CD4-positive, CD25-positive, alpha-beta regulatory T cell (primary cell): Measurements from ENCODE around the gene GAN. TPM values are rescaled to one million over a fixed set of nuclear protein-coding genes. Genes with fewer than 3 reads are reported as not detected.
A peak's percentile ranks its signal among the peaks of the same experiment; 100 is the strongest.
"Not testable (repeated sequence)": the region's sequence is repeated elsewhere in the genome, so short reads cannot be mapped to it uniquely, and the experiment has no call there.

Source experiments
- ATAC-seq, 2 donors: fragments of 150-1000 bp; cut with Tn5 transposase; one replicate each; pipeline ENCODE4 v1.10.0; 2021; ENCODE audit warnings: low read depth in 2 of 2, moderate number of reproducible peaks in 2 of 2, moderate library complexity in 1 of 2
- DNase-seq, 3 donors: peaks; one replicate each; pipeline versions ENCODE4 v3.0.0 to v3.0.0-alpha.2; 2012 to 2022; ENCODE audit warnings: mixed read lengths in 1 of 3
- H3K27ac ChIP-seq: one replicate; pipeline ENCODE4 v1.7.0; 2013; ENCODE audit warnings: mild to moderate bottlenecking, low read length; ENCODE audit not compliant: insufficient read depth, poor library complexity, severe bottlenecking
- H3K27me3 ChIP-seq: one replicate; pipeline ENCODE4 v1.7.0; 2013; ENCODE audit warnings: low read length; ENCODE audit not compliant: control insufficient read depth, insufficient read depth
- H3K36me3 ChIP-seq: one replicate; pipeline ENCODE4 v1.7.0; 2013; ENCODE audit warnings: mild to moderate bottlenecking, low read length, moderate library complexity; ENCODE audit not compliant: control insufficient read depth, insufficient read depth
- H3K4me1 ChIP-seq: 2 replicates; pipeline ENCODE4 v1.7.0; 2013; ENCODE audit warnings: mild to moderate bottlenecking, low read length; ENCODE audit not compliant: insufficient read depth, control insufficient read depth, poor library complexity, severe bottlenecking
- H3K4me3 ChIP-seq: one replicate; pipeline ENCODE4 v1.7.0; 2013; ENCODE audit warnings: low read depth, mild to moderate bottlenecking, low read length, moderate library complexity
- H3K9me3 ChIP-seq, 2 experiments: 1 replicate in 1 of 2; 2 replicates in 1 of 2; pipeline ENCODE4 v1.7.0; 2013; ENCODE audit warnings: low read length in 2 of 2, mild to moderate bottlenecking in 1 of 2, moderate library complexity in 1 of 2; ENCODE audit not compliant: control insufficient read depth in 2 of 2
- H3K27ac Mint-ChIP-seq, 3 donors: one replicate each; pipeline ENCODE4 v1.8.0; 2020 to 2022; ENCODE audit warnings: mild to moderate bottlenecking in 3 of 3, mixed read lengths in 3 of 3, moderate library complexity in 2 of 3
- H3K27me3 Mint-ChIP-seq: one replicate; pipeline ENCODE4 v1.8.0; 2022; ENCODE audit warnings: mild to moderate bottlenecking, mixed read lengths
- H3K36me3 Mint-ChIP-seq: one replicate; pipeline ENCODE4 v1.8.0; 2020; ENCODE audit warnings: mixed read lengths
- H3K4me1 Mint-ChIP-seq, 4 donors: one replicate each; pipeline ENCODE4 v1.8.0; 2020 to 2022; ENCODE audit warnings: mixed read lengths in 4 of 4, mild to moderate bottlenecking in 1 of 4
- H3K4me3 Mint-ChIP-seq, 4 donors: one replicate each; pipeline ENCODE4 v1.8.0; 2020 to 2022; ENCODE audit warnings: mild to moderate bottlenecking in 4 of 4, mixed read lengths in 4 of 4, moderate library complexity in 3 of 4
- H3K9me3 Mint-ChIP-seq, 7 donors: one replicate each; pipeline ENCODE4 v1.8.0; 2020 to 2022; ENCODE audit warnings: mixed read lengths in 7 of 7, mild to moderate bottlenecking in 3 of 7, moderate library complexity in 2 of 7
- polyA plus RNA-seq, 4 donors: library from polyadenylated mRNA; unstranded; fragments of 300-500 nt; fragmentation: Illumina TruSeq; gene quantifications; one replicate each; pipeline ENCODE4 v1.2.3, GENCODE V29; 2021
- total RNA-seq: library from RNA; stranded (reverse); gene quantifications from one replicate; pipeline ENCODE4 v1.2.3, GENCODE V29; 2022

Gene GAN
- total and polyA plus RNA-seq, 5 donors from 2014 or later = 1.2 to 14.0 (median 2.7) TPM

GRCh38 chr16:81397058-81397878 lies 82.5 kb downstream of the GAN start:
- Mint-ChIP-seq H3K36me3 (peaks cover 4% of the 10 kb centered on the region), H3K9me3 (no peaks in the 10 kb centered on the region), H3K4me3 (no peak overlapping the region), H3K27ac (no peak overlapping the region), H3K4me1 (no peaks in the 10 kb centered on the region), H3K27me3 (peaks cover 4% of the 10 kb centered on the region)
- Histone ChIP-seq H3K36me3 (no peaks in the 10 kb centered on the region), H3K4me1 (no peaks in the 10 kb centered on the region), H3K27me3 (no peaks in the 10 kb centered on the region), H3K9me3 (no peaks in the 10 kb centered on the region), H3K27ac (no peak overlapping the region), H3K4me3 (no peak overlapping the region)
- no peak for ATAC-seq
- DNase-seq = no peak

GRCh38 chr16:81397879-81398520 lies 83.2 kb downstream of the GAN start:
- Mint-ChIP-seq H3K4me3 (no peak overlapping the region), H3K4me1 (no peaks in the 10 kb centered on the region), H3K27ac (no peak overlapping the region), H3K9me3 (no peaks in the 10 kb centered on the region), H3K27me3 (peaks cover 4% of the 10 kb centered on the region), H3K36me3 (peaks cover 4% of the 10 kb centered on the region)
- Histone ChIP-seq H3K36me3 (no peaks in the 10 kb centered on the region), H3K27ac (no peak overlapping the region), H3K27me3 (no peaks in the 10 kb centered on the region), H3K4me1 (no peaks in the 10 kb centered on the region), H3K9me3 (no peaks in the 10 kb centered on the region), H3K4me3 (no peak overlapping the region)
- ATAC-seq = no peak
- no peak for DNase-seq

- DNase-seq = no peak
- no peak overlapping the region for H3K4me3 ChIP-seq
These were observed 85.1 kb downstream of the GAN start for GRCh38 chr16:81399909-81400308.

GRCh38 chr16:81401035-81401950 lies 86.5 kb downstream of the GAN start:
- no peaks in the 10 kb centered on the region for H3K36me3 Mint-ChIP-seq
- H3K27me3 Mint-ChIP-seq = peaks cover 8% of the 10 kb centered on the region
- no peak overlapping the region for H3K4me3 Mint-ChIP-seq
- H3K27ac Mint-ChIP-seq = no peak overlapping the region
- no peak overlapping the region for H3K27ac ChIP-seq
- H3K27me3 ChIP-seq = no peaks in the 10 kb centered on the region
- H3K9me3 Mint-ChIP-seq = no peaks in the 10 kb centered on the region
- H3K4me3 ChIP-seq = no peak overlapping the region
- H3K36me3 ChIP-seq = no peaks in the 10 kb centered on the region
- H3K4me1 Mint-ChIP-seq = peaks cover 0 to 8% (median 0%) of the 10 kb centered on the region in 4 donors
- peaks cover 7% of the 10 kb centered on the region for H3K4me1 ChIP-seq
- DNase-seq = no peak
- no peak for ATAC-seq
- no peaks in the 10 kb centered on the region for H3K9me3 ChIP-seq

More at GRCh38 chr16:81399909-81400308, 85.1 kb downstream of the GAN start:
- Mint-ChIP-seq H3K27ac (no peak overlapping the region), H3K9me3 (no peaks in the 10 kb centered on the region), H3K4me3 (no peak overlapping the region), H3K27me3 (peaks cover 8% of the 10 kb centered on the region), H3K36me3 (no peaks in the 10 kb centered on the region), H3K4me1 (peaks cover 0 to 6% (median 0%) of the 10 kb centered on the region in 4 donors)
- Histone ChIP-seq H3K4me1 (peaks cover 7% of the 10 kb centered on the region), H3K36me3 (no peaks in the 10 kb centered on the region), H3K27ac (no peak overlapping the region), H3K27me3 (no peaks in the 10 kb centered on the region), H3K9me3 (no peaks in the 10 kb centered on the region)
- ATAC-seq = no peak

- no peak overlapping the region for H3K27ac Mint-ChIP-seq
- peaks cover 0 to 8% (median 0%) of the 10 kb centered on the region in 4 donors for H3K4me1 Mint-ChIP-seq
- Histone ChIP-seq H3K27ac (no peak overlapping the region), H3K4me3 (no peak overlapping the region), H3K27me3 (no peaks in the 10 kb centered on the region), H3K4me1 (peaks cover 7% of the 10 kb centered on the region), H3K9me3 (no peaks in the 10 kb centered on the region), H3K36me3 (no peaks in the 10 kb centered on the region)
- H3K36me3 Mint-ChIP-seq = no peaks in the 10 kb centered on the region
- DNase-seq = no peak
- H3K4me3 Mint-ChIP-seq = no peak overlapping the region
- no peaks in the 10 kb centered on the region for H3K9me3 Mint-ChIP-seq
- no peak for ATAC-seq
- H3K27me3 Mint-ChIP-seq = peaks cover 8% of the 10 kb centered on the region
These were observed 88.4 kb downstream of the GAN start for GRCh38 chr16:81403208-81403600.

GRCh38 chr16:81403601-81404391 lies 89.0 kb downstream of the GAN start:
- H3K4me1 ChIP-seq = peaks cover 7% of the 10 kb centered on the region
- Mint-ChIP-seq H3K4me3 (no peak overlapping the region), H3K36me3 (no peaks in the 10 kb centered on the region), H3K27me3 (peaks cover 8% of the 10 kb centered on the region), H3K9me3 (no peaks in the 10 kb centered on the region), H3K4me1 (peaks cover 0 to 8% (median 0%) of the 10 kb centered on the region in 4 donors), H3K27ac (no peak overlapping the region)
- H3K36me3 ChIP-seq = no peaks in the 10 kb centered on the region
- H3K9me3 ChIP-seq = no peaks in the 10 kb centered on the region
- H3K4me3 ChIP-seq = no peak overlapping the region
- ATAC-seq (peak; percentile 83 to 87), DNase-seq (peak; percentile 65 to 73 (median 71))
- no peak overlapping the region for H3K27ac ChIP-seq
- H3K27me3 ChIP-seq = no peaks in the 10 kb centered on the region

GRCh38 chr16:81405002-81405401 lies 90.2 kb downstream of the GAN start:
- not testable (repeated sequence) for DNase-seq, H3K27me3 Mint-ChIP-seq, H3K9me3 Mint-ChIP-seq, H3K4me1 ChIP-seq, ATAC-seq, H3K27ac ChIP-seq, H3K36me3 ChIP-seq, H3K4me3 ChIP-seq, H3K36me3 Mint-ChIP-seq, H3K9me3 ChIP-seq, H3K4me1 Mint-ChIP-seq, H3K27me3 ChIP-seq
- H3K27ac Mint-ChIP-seq = peak overlapping the region in 1 of 3 donors; percentile 93
- H3K4me3 Mint-ChIP-seq = peak overlapping the region in 1 of 4 donors; percentile 77
